Epidermal melanocyte (primary cell): ENCODE results near the gene SCMH1.

Experiments
- DNase-seq: peaks from one replicate; pipeline ENCODE4 v3.0.0; 2011; ENCODE audit warnings: low spot score; ENCODE audit not compliant: insufficient read length

Gene SCMH1

GRCh38 chr1:41032147-41032546 lies 210.0 kb downstream of the SCMH1 start:
- no peak for DNase-seq

DNA sequence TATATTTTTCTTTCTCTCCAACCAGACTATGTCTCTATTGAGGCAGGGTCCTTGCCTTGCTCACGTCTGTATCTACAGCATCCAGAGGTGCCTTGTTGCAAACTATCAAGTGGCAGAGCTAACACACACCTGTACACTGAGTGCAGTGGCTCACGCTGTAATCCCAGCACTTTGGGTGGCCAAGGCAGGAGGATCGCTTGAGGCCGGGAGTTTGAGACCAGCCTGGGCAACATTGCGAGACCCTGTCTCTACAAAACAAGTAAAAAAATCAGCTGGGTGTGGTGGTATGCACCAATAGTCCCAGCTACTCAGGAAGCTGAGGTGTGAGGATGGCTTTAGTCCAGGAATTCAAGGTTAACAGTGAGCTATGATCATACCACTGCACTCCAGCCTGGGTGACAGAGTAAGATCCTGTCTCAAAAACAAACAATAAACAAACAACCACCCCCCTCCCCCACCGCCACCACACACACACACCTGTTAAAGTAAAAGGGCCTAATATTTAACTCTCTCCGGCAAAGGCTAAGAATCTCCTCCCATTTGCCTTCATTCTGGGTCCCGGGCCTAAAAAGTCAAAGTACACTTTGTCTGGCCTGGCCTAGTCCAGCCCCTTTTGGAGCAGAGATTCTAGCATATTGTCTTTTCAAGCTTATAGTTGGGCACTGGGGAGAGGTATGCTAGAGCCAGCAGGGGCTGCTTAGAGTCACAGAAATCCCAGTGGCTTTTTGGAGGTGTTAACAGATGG lies 211.1 kb downstream of the SCMH1 start:
- DNase-seq: no peak

DNA sequence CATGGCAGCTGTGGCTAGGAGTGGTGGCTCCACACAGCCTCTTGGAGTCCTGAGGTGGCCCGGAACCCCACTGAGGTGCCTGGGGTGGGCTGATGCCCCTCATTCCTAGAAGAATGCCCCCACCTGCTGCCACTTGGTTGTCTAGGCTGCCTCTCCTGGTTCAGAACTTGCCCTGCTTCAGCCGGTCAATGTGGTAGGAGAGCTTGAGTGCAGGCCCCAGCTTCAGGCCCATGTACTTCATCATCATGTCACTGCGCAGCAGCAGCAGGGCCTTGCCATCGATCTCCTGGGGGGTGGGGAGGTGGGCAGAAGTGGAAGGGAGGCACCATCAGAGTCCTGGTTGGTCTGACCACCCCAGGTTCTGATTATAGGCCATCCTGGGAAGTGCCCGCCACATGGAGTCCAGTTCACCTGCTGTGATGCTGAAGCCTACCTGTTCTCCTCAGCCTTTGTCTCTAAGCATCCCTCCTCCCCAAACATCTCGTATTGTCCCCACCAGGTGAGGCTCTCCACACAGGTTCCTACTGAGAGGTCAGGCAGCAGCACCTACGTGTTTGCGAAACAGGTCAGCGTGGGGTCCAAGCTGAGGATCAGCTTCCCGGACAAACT lies 214.0 kb downstream of the SCMH1 start:
- no peak for DNase-seq

DNA sequence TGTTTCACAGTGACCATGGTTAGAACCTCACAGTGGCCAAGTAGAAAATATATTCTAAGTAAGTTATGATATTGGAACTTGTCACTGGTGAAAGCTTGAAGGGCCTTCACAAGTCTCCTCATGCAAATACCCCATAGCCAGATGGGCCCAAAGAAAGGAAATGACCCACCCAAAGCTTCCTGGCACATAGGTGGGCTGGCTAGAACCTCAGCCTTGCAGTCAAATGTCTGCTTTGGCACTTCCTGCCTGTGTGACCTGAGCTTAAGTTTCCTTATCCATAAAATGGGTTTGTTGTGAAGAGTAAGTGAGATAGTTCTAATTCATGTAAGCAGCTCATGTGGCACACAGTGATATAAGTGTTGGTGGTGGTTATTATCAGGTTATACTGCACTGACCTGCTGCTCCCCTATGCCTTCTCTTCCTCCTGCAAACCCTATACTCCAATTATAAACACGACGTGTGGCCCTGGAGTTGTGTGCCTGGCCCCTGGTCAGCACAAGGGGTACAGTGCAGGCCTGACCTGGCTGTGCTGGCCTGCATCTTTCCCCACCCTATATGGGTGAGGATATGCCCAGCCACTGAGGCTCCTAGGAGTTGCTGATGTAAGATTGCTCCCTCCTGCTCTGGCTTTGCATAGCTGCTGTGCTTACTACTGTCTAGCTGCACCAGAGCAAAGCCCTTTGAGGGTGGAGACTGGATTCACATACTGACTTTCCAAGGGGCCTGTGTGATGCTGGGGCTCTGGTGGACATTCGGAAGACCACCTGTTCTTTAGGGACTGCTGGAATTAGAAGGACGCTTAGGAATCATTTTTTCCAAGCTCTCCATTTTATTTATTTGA lies 215.9 kb downstream of the SCMH1 start:
- DNase-seq: no peak

GRCh38 chr1:41024953-41025352 lies 217.2 kb downstream of the SCMH1 start:
- no peak for DNase-seq

DNA sequence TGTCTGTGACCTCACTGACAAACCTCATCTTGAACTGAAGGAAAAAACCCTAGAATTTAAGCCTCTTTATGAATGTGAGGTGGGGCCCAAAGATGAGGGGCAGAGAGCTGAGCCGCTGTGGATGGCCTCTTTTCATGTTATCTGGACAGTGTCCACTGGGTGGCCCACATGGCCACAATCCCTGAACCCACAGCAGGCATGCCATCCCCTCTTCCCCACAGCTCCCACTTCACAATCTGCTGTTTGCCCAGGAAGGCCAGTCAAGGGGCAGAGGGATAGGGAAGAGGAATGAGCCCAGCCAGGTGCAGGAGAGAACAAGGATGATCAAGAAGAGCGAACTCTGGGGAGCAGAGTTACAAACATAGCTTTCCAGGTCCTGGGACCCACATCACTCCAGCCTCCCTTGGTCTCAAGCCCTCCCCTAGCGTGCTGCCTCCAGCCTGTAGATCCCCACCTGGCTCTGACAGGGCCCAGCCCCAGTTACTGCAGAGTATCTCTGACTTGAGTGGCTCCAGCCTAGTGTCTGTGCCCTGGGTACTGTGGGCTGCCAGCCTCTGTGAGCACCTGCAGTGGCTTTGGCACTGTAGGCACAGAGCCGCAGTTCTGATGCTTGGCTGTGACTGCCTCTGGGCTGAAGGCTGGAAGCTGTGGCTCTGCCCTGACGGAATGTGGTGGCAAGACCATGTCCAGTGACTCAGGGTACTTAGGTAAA lies 218.7 kb downstream of the SCMH1 start:
- no peak for DNase-seq

GRCh38 chr1:41022424-41022823 lies 219.7 kb downstream of the SCMH1 start:
- DNase-seq: no peak

DNA sequence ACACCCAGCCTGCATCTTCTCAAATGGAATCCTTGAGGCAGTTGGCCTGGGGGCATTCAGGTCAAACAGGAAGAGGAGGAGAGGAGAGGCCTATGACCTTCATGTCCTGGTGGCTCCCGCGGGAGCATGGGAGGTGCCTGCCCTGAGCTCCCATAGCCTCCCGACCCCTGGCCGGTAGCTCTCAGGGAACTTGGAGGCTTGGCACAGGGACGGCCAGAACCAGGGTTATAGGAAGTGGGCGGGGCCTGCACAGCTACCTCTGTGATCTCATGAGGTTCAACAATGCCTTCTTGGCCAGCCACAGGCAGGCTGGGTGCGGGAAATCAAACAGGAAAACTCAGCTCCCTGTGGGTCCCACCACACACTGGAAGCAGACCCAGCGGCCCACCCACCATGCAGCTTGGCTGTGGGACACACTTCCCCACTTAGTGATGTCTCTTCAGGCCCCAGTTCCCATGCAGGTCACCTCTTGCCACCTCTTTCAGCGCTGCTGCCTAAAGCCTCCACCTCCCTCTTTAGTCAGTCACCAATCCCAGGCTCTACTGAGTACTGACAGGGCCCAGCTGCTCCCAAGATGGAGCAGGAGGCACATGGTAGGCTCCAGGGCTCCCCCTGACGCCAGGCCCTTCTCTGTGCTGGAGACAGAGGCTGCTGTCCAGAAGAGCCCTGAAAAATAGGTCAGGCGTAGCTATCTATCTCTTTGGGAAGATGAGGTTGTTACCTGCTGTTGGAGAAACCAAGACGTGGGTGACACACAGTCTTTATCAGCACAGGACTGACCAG lies 220.4 kb downstream of the SCMH1 start, which contains the start of gene SLFNL1:
SLFNL1 (minus strand) TSS at position 200 of the 783 bp plus-strand sequence. CDS start 1,065 bp downstream, outside the sequence.
- no peak for DNase-seq

DNA sequence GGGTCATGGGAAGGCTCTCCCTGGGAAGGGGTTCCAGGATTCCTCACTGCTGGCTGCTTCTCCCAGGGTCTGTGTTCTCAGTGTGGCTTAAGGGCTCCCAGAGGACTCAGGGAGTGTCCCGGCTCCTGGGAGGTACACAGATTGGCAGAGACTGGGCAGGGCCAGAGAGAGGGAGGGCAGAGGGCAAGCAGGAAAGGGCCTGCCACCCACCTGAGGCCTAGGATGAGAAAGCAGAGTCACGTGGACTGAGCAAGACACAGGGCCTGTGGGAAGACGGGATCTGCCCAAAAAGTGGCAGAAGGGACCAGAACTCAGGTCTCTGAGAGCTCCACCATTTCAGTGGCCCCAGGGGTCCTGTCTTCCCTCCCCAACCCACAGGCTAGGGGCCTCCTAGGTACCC lies 221.5 kb downstream of the SCMH1 start:
- DNase-seq: no peak

DNA sequence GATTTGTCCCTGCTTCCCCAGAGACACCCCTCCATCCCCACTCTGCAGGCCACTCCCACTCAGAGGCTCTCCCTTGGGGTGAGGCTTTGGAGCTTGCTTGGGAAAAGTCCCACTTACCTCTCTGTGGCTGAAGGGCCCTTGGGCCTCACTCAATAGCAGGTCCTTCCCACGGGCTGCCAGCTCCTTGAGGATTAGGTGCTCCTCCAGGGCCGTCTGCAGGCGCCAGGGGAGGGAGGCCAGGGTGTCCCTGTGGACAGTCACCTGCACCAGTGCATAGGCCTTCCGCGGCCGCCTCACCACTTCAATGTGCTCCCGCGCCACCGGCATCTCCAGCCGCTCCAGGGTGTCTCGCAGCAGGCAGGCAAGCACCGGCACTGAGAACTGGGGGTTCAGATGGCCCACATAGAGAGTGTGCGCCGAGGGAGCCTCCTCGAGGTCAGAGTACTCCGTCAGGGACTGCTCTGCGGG lies 222.0 kb downstream of the SCMH1 start:
- no peak for DNase-seq

DNA sequence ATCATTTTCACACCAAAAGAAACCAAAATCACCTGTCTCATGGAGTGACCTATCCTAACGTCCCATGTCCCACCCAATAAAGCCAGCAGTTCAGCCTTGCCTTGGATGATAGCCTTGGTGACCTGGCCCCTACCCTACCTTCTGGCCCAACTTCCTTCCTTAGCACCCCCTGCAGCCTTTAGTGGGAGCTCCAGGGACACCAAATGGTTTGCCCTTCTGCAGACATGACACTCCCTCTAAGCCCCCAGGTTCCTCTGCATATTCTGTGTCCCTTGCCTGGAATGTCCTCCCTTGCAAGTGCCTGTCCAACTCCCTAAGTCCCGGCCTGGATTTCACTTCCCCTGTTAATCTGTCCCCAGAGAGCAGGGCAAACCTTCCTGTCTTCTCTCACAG lies 222.8 kb downstream of the SCMH1 start:
- no peak for DNase-seq

GRCh38 chr1:41018018-41018410 lies 224.1 kb downstream of the SCMH1 start:
- DNase-seq: no peak

- DNase-seq: no peak
Measured at GRCh38 chr1:41017141-41018017, 224.7 kb downstream of the SCMH1 start.

GRCh38 chr1:41015897-41016470 lies 226.1 kb downstream of the SCMH1 start:
- no peak for DNase-seq

GRCh38 chr1:41015281-41015896 lies 226.7 kb downstream of the SCMH1 start:
- no peak for DNase-seq

- no peak for DNase-seq
Measured at GRCh38 chr1:41014871-41015270, 227.2 kb downstream of the SCMH1 start.

GRCh38 chr1:41013796-41014195 lies 228.3 kb downstream of the SCMH1 start:
- no peak for DNase-seq

GRCh38 chr1:41013024-41013423 lies 229.1 kb downstream of the SCMH1 start:
- DNase-seq: no peak

DNA sequence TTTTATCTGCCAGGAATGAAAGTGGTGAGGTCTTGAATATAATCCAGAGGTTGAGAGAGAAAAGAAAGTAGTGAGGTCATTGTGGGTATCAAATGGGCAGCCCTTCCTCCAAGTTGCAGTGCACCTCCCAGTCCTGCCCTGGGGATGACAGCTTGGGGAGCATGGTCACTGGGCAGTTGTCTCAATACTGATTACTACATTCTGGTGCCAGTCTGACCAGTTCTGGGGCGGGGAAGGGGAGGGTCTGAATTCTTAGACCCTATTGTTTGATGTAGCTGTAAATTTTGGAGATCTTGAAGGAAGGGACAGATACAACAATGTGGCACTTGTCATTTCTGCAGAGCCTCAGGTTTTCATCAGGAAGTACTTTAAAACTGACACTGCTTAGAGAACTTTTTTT lies 231.8 kb downstream of the SCMH1 start:
- DNase-seq: no peak
